GM12878 (cell line): Measurements from ENCODE around the gene HORMAD2. TPM values are rescaled to one million over a fixed set of nuclear protein-coding genes. Genes with fewer than 3 reads are reported as not detected.

Source experiments
- ATAC-seq: fragments of 200-7000 bp; cut with Tn5 transposase; 3 replicates; pipeline ENCODE4 v1.9.1; 2020; ENCODE audit warnings: mild to moderate bottlenecking, moderate library complexity
- BruUV-seq: library from RNA; stranded (reverse); fragments of 400-500 nt; replicated peaks from 2 replicates; lab custom pipeline; 2021; lab: Mats Ljungman, UMichigan
- CTCF ChIA-PET: fragments of 300-600 bp; sonication (Branson Sonifier 250); formaldehyde crosslinking; extraction: SDS; loops from one replicate; lab custom pipeline; 2021; ENCODE audit warnings: inconsistent platforms; lab: Yijun Ruan, JAX
- POLR2A ChIA-PET: fragments of 350-600 bp; formaldehyde crosslinking; extraction: SDS; loops from one replicate; lab custom pipeline; 2021; ENCODE audit warnings: inconsistent platforms; lab: Charles Lee
- RAD21 ChIA-PET: fragments of 300-600 bp; sonication (Branson Sonifier 250); formaldehyde crosslinking; loops from one replicate; lab custom pipeline; 2023; ENCODE audit warnings: antibody characterized with exemption; ENCODE audit not compliant: unreplicated experiment; lab: Charles Lee
- SMC1A ChIA-PET: fragments of 300-600 bp; sonication (Branson Sonifier 250); formaldehyde crosslinking; loops from one replicate; lab custom pipeline; 2023; ENCODE audit not compliant: unreplicated experiment, uncharacterized antibody; lab: Charles Lee
- DNase-seq: peaks from one replicate; pipeline ENCODE4 v3.0.0-alpha.2; 2011; ENCODE audit warnings: low read depth, low spot score
- FAIRE-seq: peaks from 3 replicates; lab custom pipeline; 2011; peaks lifted over from hg19 to GRCh38; lab: Jason Lieb, UNC
- H2AFZ ChIP-seq: 2 replicates; pipeline ENCODE4 v1.6.0; 2011; ENCODE audit warnings: low read depth, low read length, control low read depth; ENCODE audit not compliant: control insufficient read depth
- H3K27ac ChIP-seq: 2 replicates; pipeline ENCODE4 v1.5.1; 2011; ENCODE audit warnings: control low read depth; ENCODE audit not compliant: control insufficient read depth, insufficient read depth
- H3K27me3 ChIP-seq, 2 experiments: replicated peaks in 1 of 2; 2 replicates each; pipeline versions ENCODE4 v1.6.0 to v1.6.1; 2011; ENCODE audit warnings: low read length in 1 of 2; ENCODE audit not compliant: control insufficient read depth in 2 of 2, insufficient read depth in 2 of 2
- H3K36me3 ChIP-seq, 2 experiments: 2 replicates each; pipeline ENCODE4 v1.5.1; 2011; ENCODE audit warnings: low read length in 1 of 2; ENCODE audit not compliant: control insufficient read depth in 2 of 2, insufficient read depth in 2 of 2
- H3K4me1 ChIP-seq: 2 replicates; pipeline ENCODE4 v1.6.1; 2011; ENCODE audit warnings: mild to moderate bottlenecking, low read length, moderate library complexity, mixed read lengths; ENCODE audit not compliant: control insufficient read depth, insufficient read depth
- H3K4me2 ChIP-seq: 2 replicates; pipeline ENCODE4 v1.6.0; 2011; ENCODE audit warnings: control low read depth; ENCODE audit not compliant: control insufficient read depth, insufficient read depth
- H3K4me3 ChIP-seq: fragments of 200-600 bp; sonication (generic); 2 replicates; pipeline ENCODE4 v1.5.1; 2016
- H3K79me2 ChIP-seq: 2 replicates; pipeline ENCODE4 v1.6.0; 2011; ENCODE audit warnings: low read length; ENCODE audit not compliant: control insufficient read depth, insufficient read depth
- H3K9ac ChIP-seq: 2 replicates; pipeline ENCODE4 v1.8.0; 2011; ENCODE audit warnings: low read length, control low read depth, mixed read lengths; ENCODE audit not compliant: control insufficient read depth, insufficient read depth
- H3K9me3 ChIP-seq: replicated peaks from 3 replicates; pipeline ENCODE4 v1.5.1; 2011; ENCODE audit warnings: mild to moderate bottlenecking, low read length; ENCODE audit not compliant: control insufficient read depth, insufficient read depth
- H4K20me1 ChIP-seq: 2 replicates; pipeline ENCODE4 v1.6.0; 2011; ENCODE audit not compliant: control insufficient read depth, insufficient read depth
- ASH2L ChIP-seq: fragments of 300-600, 200-600 bp; sonication (generic); IDR thresholded peaks from 2 replicates; pipeline ENCODE4 v1.6.1; 2017; ENCODE audit warnings: low read depth, mild to moderate bottlenecking, borderline replicate concordance
- CTCF ChIP-seq, 3 experiments: IDR thresholded peaks in 2 of 3; conservative IDR thresholded peaks in 1 of 3; 2 replicates each; pipeline ENCODE4 v1.5.1; 2011; ENCODE audit warnings: low read depth in 3 of 3, low read length in 3 of 3, mild to moderate bottlenecking in 3 of 3, control low read depth in 2 of 3, moderate library complexity in 2 of 3, inconsistent platforms in 1 of 3, mixed read lengths in 1 of 3; ENCODE audit not compliant: control insufficient read depth in 2 of 3, insufficient read depth in 1 of 3; ENCODE audit errors: extremely low read depth in 1 of 3
- HDAC6 ChIP-seq: fragments of 200-600 bp; sonication (generic); IDR thresholded peaks from one replicate; pipeline ENCODE4 v1.8.0; 2017; ENCODE audit warnings: antibody characterized with exemption; ENCODE audit not compliant: unreplicated experiment
- PML ChIP-seq: IDR thresholded peaks from 2 replicates; pipeline ENCODE4 v1.6.1; 2012; ENCODE audit warnings: low read length, inconsistent platforms
- RAD51 ChIP-seq: fragments of 450-650 bp; IDR thresholded peaks from 2 replicates; pipeline ENCODE4 v1.6.1; 2016; ENCODE audit warnings: moderate library complexity, mild to moderate bottlenecking, inconsistent platforms
- RBBP5 ChIP-seq: fragments of 200-600 bp; sonication (generic); conservative IDR thresholded peaks from 2 replicates; pipeline ENCODE4 v1.6.1; 2016
- SRF ChIP-seq, 2 experiments: IDR thresholded peaks; 2 replicates each; pipeline ENCODE4 v1.6.1; 2011; ENCODE audit warnings: low read depth in 2 of 2, low read length in 2 of 2, mild to moderate bottlenecking in 1 of 2, moderate library complexity in 1 of 2
- TARDBP ChIP-seq: IDR thresholded peaks from 2 replicates; pipeline ENCODE4 v1.6.1; 2016; ENCODE audit warnings: borderline replicate concordance
- TCF7 ChIP-seq: IDR thresholded peaks from 2 replicates; pipeline ENCODE4 v1.6.1; 2014; ENCODE audit warnings: antibody characterized with exemption, borderline replicate concordance
- WGBS: methylation state at CpG from one replicate; pipeline ENCODE4 v1.1.6; 2016; ENCODE audit warnings: low lambda C conversion rate; ENCODE audit not compliant: insufficient replicate concordance, insufficient coverage; ENCODE audit errors: missing lambda C conversion rate; 5-methylcytosine and 5-hydroxymethylcytosine counted together
- in situ Hi-C: fragments of 300-500 bp; cut with MboI; formaldehyde crosslinking; loops from 9 replicates; pipeline ENCODE4 v1.14.3; 2018; ENCODE audit warnings: mixed read lengths
- intact Hi-C: fragments of 100-400 bp; cut with micrococcal nuclease; formaldehyde crosslinking; loops from one replicate; pipeline ENCODE4 v1.14.2; 2022; ENCODE audit not compliant: unreplicated experiment
- polyA plus RNA-seq, 11 experiments: library from polyadenylated mRNA; depleted of rRNA in 4 of 11; unstranded in 6 of 11; stranded (reverse) in 5 of 11; fragments of >200 nt; fragmentation: Nextera tagmentation in 4 of 11; fragmentation: Illumina TruSeq in 1 of 11; extraction: Ambion mirVana in 4 of 11; extraction: Trizol in 1 of 11; gene quantifications; 1 replicate in 1 of 11; 2 replicates in 10 of 11; pipeline versions ENCODE4 v1.2.1 to v1.2.3, GENCODE V29; 2011 to 2016; ENCODE audit warnings: inconsistent platforms in 2 of 11, missing spikeins in 2 of 11, low read depth in 1 of 11
- total RNA-seq, 4 experiments: library from RNA; depleted of rRNA in 3 of 4; stranded (reverse); fragments of >200 nt in 3 of 4; fragmentation: Illumina TruSeq in 1 of 4; extraction: Trizol in 1 of 4; gene quantifications; 2 replicates each; pipeline versions ENCODE4 v1.2.1 to v1.2.3, GENCODE V29; 2013 to 2021
- TF ChIP-seq, protein P1 (sequence below): IDR thresholded peaks from 2 replicates; pipeline ENCODE4 v1.6.1; 2011; ENCODE audit warnings: low read depth, low read length, improper control_type of control experiment, borderline replicate concordance

The HORMAD2 gene
- total and polyA plus RNA-seq, 10 of the 15 experiments (the other 5 are each of a cell fraction or from before 2014, with no cell fraction given) = 0.07 to 0.13 TPM; not detected in 8

GRCh38 chr22:30176431-30176830 is 96.2 kb downstream of the HORMAD2 start:
- FAIRE-seq = no peak
- intact Hi-C loops = no loop called here
- ChIA-PET RAD21 (no interaction called here), POLR2A (interaction anchor here (0.8 kb wide), 1 partner anchor 9 kb away, joined by 3 read pairs; no protein-coding TSS in a partner anchor), CTCF (interaction anchor here (0.5 to 1.1 kb wide), 3 partner anchors 41 to 700 kb away, joined by 3 to 4 read pairs (median 3); no protein-coding TSS in a partner anchor), SMC1A (interaction anchor here (0.6 kb wide), 1 partner anchor 14 kb away, joined by 3 read pairs; no protein-coding TSS in a partner anchor)
- no peak overlapping the region for H3K4me3 ChIP-seq
- no peak overlapping the region for H3K9ac ChIP-seq
- H3K27ac ChIP-seq = no peak overlapping the region
- ATAC-seq = no peak
- no peak overlapping the region for H3K4me2 ChIP-seq
- no TSS peak for BruUV-seq
- in situ Hi-C loops = no loop called here
- H3K36me3 ChIP-seq = no peaks in the 10 kb centered on the region
- TF ChIP-seq TARDBP (no peak), RAD51 (no peak), CTCF (IDR thresholded peaks at IDR 0.05 in 2 of 3, conservative IDR thresholded peaks at IDR 0.05 in 1 of 3; ENCODE audit: control insufficient read depth in 2 of 3, extremely low read depth in 1 of 3, insufficient read depth in 1 of 3, low read depth in 3 of 3, low read length in 3 of 3) (no peak), PML (no peak), SRF (IDR thresholded peaks at IDR 0.05; ENCODE audit: low read depth in 2 of 2, low read length in 2 of 2) (no peak), ASH2L (no peak), RBBP5 (no peak), TCF7 (no peak), HDAC6 (no peak)
- TF ChIP-seq, protein P1, sequence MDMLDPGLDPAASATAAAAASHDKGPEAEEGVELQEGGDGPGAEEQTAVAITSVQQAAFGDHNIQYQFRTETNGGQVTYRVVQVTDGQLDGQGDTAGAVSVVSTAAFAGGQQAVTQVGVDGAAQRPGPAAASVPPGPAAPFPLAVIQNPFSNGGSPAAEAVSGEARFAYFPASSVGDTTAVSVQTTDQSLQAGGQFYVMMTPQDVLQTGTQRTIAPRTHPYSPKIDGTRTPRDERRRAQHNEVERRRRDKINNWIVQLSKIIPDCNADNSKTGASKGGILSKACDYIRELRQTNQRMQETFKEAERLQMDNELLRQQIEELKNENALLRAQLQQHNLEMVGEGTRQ = no peak
- H2AFZ ChIP-seq = no peak overlapping the region
- DNase-seq = no peak
- H3K79me2 ChIP-seq = no peaks in the 10 kb centered on the region
- H3K4me1 ChIP-seq = no peaks in the 10 kb centered on the region
- H3K9me3 ChIP-seq = no peaks in the 10 kb centered on the region
- no peaks in the 10 kb centered on the region for H4K20me1 ChIP-seq
- WGBS = 12% methylated on average over 3 of the region's 3 CpGs
- no peaks in the 10 kb centered on the region for H3K27me3 ChIP-seq
